Chondrocyte (in vitro differentiated cells): ENCODE data around the gene FMNL2. TPM values are rescaled to one million over a fixed set of nuclear protein-coding genes. Genes with fewer than 3 reads are reported as not detected.

Experiments
- DNase-seq: peaks from one replicate; pipeline ENCODE4 v3.0.0; 2021; ENCODE audit warnings: mixed read lengths, low spot score
- H3K27ac Mint-ChIP-seq: one replicate; pipeline ENCODE4 v1.8.0; 2021; ENCODE audit warnings: mild to moderate bottlenecking, moderate library complexity, mixed read lengths; ENCODE audit not compliant: unreplicated experiment
- H3K27me3 Mint-ChIP-seq: 2 replicates; pipeline ENCODE4 v1.8.0; 2021; ENCODE audit warnings: low read depth, mixed read lengths
- H3K36me3 Mint-ChIP-seq: 2 replicates; pipeline ENCODE4 v1.8.0; 2021; ENCODE audit warnings: low read depth, mixed read lengths
- H3K4me1 Mint-ChIP-seq: 2 replicates; pipeline ENCODE4 v1.8.0; 2021; ENCODE audit warnings: low read depth, mild to moderate bottlenecking, mixed read lengths
- H3K4me3 Mint-ChIP-seq: one replicate; pipeline ENCODE4 v1.8.0; 2021; ENCODE audit warnings: mild to moderate bottlenecking, moderate library complexity, mixed read lengths; ENCODE audit not compliant: unreplicated experiment
- H3K9me3 Mint-ChIP-seq: 2 replicates; pipeline ENCODE4 v1.8.0; 2021; ENCODE audit warnings: low read depth, mixed read lengths
- CTCF ChIP-seq: fragments of 200-600 bp; sonication (generic); IDR thresholded peaks from 2 replicates; pipeline ENCODE4 v1.5.0; 2021; ENCODE audit warnings: antibody characterized with exemption, mild to moderate bottlenecking, moderate library complexity
- total RNA-seq: library from RNA; stranded (reverse); gene quantifications from 3 replicates; pipeline ENCODE4 v1.2.1, GENCODE V29; 2021

FMNL2 gene
- total RNA-seq, 1 donor from 2014 or later: 33.9 TPM

- TF ChIP-seq CTCF: no peak
- no peak overlapping the region for H3K4me3 Mint-ChIP-seq
Measured at GRCh38 chr2:152623076-152623740, 288.2 kb downstream of the FMNL2 start.

GRCh38 chr2:152623775-152624174 lies 288.8 kb downstream of the FMNL2 start:
- peaks cover 26% of the 10 kb centered on the region for H3K36me3 Mint-ChIP-seq
- no peaks in the 10 kb centered on the region for H3K9me3 Mint-ChIP-seq
- no peak overlapping the region for H3K27ac Mint-ChIP-seq
- H3K27me3 Mint-ChIP-seq: no peaks in the 10 kb centered on the region
- no peak for DNase-seq
- H3K4me3 Mint-ChIP-seq: no peak overlapping the region
- no peak for TF ChIP-seq CTCF
- peaks cover 7% of the 10 kb centered on the region for H3K4me1 Mint-ChIP-seq

More at GRCh38 chr2:152623076-152623740, 288.2 kb downstream of the FMNL2 start:
- no peak for DNase-seq
- Mint-ChIP-seq H3K27ac (no peak overlapping the region), H3K4me1 (peaks cover 7% of the 10 kb centered on the region), H3K27me3 (no peaks in the 10 kb centered on the region), H3K36me3 (peaks cover 26% of the 10 kb centered on the region), H3K9me3 (no peaks in the 10 kb centered on the region)

- H3K27me3 Mint-ChIP-seq: no peaks in the 10 kb centered on the region
Measured at GRCh38 chr2:152624805-152625204, 289.8 kb downstream of the FMNL2 start.

GRCh38 chr2:152626911-152627339 lies 292.0 kb downstream of the FMNL2 start:
- no peak for TF ChIP-seq CTCF
- Mint-ChIP-seq H3K27me3 (no peaks in the 10 kb centered on the region), H3K4me3 (no peak overlapping the region), H3K4me1 (peaks cover 7% of the 10 kb centered on the region), H3K27ac (no peak overlapping the region), H3K36me3 (peaks cover 5% of the 10 kb centered on the region), H3K9me3 (no peaks in the 10 kb centered on the region)
- no peak for DNase-seq

More at GRCh38 chr2:152624805-152625204, 289.8 kb downstream of the FMNL2 start:
- no peak overlapping the region for H3K4me3 Mint-ChIP-seq
- TF ChIP-seq CTCF: no peak
- peaks cover 22% of the 10 kb centered on the region for H3K36me3 Mint-ChIP-seq
- H3K27ac Mint-ChIP-seq: no peak overlapping the region
- DNase-seq: no peak
- peaks cover 7% of the 10 kb centered on the region for H3K4me1 Mint-ChIP-seq
- H3K9me3 Mint-ChIP-seq: no peaks in the 10 kb centered on the region

GRCh38 chr2:152627351-152627957 lies 292.5 kb downstream of the FMNL2 start:
- Mint-ChIP-seq H3K4me1 (peaks cover 7% of the 10 kb centered on the region), H3K4me3 (no peak overlapping the region), H3K27me3 (no peaks in the 10 kb centered on the region), H3K27ac (no peak overlapping the region), H3K36me3 (peaks cover 10% of the 10 kb centered on the region), H3K9me3 (no peaks in the 10 kb centered on the region)
- no peak for DNase-seq
- peak; percentile 98 for TF ChIP-seq CTCF
